Stimulated activated CD8-positive, alpha-beta memory T cell treated with anti-CD3 and anti-CD28 coated beads, Interleukin-7, amount 100 ng/mL, for 1 hour (primary cell): ENCODE data around the gene AGBL4.
A peak's percentile ranks its signal among the peaks of the same experiment; 100 is the strongest.
"Not testable (repeated sequence)": the region's sequence is repeated elsewhere in the genome, so short reads cannot be mapped to it uniquely, and the experiment has no call there.

ENCODE experiments used
- DNase-seq, 2 donors: peaks; one replicate each; pipeline ENCODE4 v3.0.0-alpha.2; 2020; ENCODE audit warnings: low read depth in 2 of 2

The AGBL4 gene

DNA sequence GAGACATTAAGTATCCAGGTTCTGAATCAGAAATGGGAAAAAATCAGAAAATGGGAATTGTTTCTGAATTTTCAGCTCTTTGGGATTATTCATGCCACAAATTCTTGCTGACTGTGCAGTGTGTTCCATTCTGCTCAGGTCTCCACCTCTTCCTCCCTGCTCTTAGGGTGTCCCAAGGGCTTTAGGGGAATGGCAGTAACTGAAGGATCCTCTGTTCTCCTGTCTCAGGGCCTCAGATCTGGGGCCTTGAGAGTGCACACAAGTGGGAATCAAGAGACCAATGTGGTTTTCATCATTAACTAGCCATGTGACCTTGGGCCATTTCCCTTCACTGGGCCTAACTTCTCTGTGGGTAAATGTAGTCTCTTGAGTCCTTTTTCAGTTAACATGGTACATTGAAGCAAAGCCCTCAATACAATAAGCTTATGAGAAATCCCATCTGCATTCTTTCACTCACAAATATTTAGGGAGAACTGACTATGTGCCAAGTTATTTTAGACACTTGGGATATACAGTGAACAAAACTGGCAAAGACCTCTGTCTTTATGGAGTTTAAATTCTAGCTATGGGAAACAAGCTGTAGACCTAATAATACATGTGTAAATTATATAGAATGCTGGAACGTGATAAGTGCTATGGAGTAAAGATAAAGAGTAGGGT lies 1476.1 kb downstream of the AGBL4 start:
- DNase-seq: no peak

GRCh38 chr1:48543854-48544253 lies 1479.9 kb downstream of the AGBL4 start:
- no peak for DNase-seq

- DNase-seq: no peak
These were observed 1483.2 kb downstream of the AGBL4 start for GRCh38 chr1:48540587-48540986.

GRCh38 chr1:48536477-48536876 lies 1487.3 kb downstream of the AGBL4 start:
- no peak for DNase-seq

DNA sequence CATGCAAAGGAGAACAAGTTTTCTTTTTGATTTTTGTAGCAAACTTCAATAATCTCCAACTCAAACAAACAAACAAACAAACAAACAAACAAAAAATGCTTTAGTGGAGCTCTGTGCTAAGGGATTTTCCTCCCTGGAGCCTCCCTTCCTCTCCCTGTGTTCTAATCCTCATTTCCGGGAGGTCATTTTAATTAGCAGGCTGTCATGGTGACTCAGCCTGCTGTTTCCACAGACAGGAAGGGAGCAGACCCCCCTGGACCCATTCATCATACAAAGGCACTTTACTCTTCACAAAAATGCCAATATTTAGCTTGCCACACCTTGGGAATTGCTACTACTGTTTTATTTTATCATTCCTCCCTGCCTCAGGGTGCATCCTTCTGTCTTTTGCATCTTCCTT lies 1490.8 kb downstream of the AGBL4 start:
- DNase-seq: no peak

DNA sequence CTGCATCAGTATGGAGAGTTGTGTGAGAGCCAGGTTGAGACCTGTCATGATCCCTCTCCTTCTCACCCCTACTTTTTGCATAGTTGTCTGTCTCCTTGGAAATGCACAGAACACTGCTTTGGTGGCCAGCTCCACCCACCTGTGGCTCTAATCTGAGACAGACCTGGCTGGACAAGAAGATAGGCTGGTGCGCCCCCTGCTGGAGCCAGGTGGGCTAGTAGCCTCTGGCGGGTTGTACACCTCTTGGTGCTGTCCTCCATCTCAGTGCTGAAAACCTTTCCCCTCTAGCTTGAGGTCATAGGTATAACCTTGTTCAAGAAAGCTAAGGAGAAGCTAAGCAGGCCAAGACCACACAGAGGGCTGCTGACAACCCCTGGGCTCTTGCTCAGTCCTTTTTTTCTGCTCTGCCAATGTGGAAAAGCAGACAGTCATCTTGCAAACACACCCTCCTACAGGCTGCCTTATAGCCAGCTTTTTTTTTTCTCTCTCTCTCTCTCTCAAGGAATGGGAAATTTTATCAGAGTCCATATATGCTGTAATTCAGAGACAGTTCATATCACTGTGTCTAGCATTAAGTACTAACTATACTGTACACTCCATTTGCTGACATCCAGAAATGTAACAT lies 1492.9 kb downstream of the AGBL4 start:
- no peak for DNase-seq

DNA sequence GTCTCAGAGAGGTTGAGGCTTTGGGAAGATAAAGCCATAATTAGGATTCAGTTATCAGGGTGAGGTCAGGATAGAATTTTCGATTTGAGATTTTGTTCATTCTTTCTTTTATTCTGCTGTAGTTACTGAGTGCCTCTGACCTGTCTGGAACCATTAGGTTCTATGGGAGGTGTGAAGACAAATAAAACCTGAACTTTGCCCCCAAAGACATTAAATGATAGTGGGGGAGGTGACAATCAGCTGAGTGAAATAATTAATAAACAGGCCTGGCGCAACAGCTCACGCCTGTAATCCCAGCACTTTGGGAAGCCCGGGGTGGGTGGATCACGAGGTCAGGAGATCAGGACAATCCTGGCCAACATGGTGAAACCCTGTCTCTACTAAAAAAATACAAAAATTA lies 1496.7 kb downstream of the AGBL4 start:
- DNase-seq: no peak

GRCh38 chr1:48526008-48526710 lies 1497.6 kb downstream of the AGBL4 start:
- DNase-seq: no peak

- DNase-seq: no peak
These were observed 1498.8 kb downstream of the AGBL4 start for GRCh38 chr1:48524892-48525467.

GRCh38 chr1:48523558-48523957 lies 1500.2 kb downstream of the AGBL4 start:
- DNase-seq: no peak

GRCh38 chr1:48519896-48520295 lies 1503.9 kb downstream of the AGBL4 start:
- not testable (repeated sequence) for DNase-seq

- DNase-seq: no peak
These were observed 1516.9 kb downstream of the AGBL4 start for GRCh38 chr1:48506870-48507269.

DNA sequence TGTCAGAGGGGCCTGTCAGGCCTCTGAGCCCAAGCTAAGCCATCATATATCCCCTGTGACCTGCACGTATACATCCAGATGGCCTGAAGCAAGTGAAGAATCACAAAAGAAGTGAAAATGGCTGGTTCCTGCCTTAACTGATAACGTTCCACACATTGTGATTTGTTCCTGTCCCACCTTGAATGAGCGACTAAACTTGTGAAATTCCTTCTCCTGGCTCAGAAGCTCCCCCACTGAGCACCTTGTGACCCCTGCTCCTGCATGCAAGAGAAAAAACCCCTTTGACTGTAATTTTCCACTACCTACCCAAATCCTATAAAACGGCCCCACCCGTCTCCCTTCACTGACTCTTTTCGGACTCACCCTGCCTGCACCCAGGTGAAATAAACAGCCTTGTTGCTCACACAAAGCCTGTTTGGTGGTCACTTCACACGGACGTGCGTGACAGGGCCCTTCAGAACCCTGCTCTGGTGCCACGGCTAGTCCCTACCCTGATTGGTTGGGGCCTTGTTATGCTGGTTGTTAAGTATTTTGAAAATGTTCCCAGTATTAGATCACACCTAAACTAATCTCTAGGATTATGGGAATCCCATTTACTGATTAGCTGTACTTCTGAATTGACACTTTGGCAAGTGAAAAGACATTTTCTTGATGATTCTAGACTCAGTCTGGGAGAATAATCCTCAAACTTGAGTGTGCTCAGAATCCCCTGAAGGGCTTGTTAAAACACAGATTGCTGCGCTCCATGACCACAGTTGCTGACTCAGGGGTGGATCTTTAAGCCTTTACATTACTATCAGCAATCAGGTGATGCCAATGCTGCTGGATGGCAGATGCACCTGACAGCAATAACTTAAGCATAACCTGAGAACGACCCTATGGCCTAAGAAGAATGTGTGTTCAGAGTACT lies 1523.0 kb downstream of the AGBL4 start:
- no peak for DNase-seq

DNA sequence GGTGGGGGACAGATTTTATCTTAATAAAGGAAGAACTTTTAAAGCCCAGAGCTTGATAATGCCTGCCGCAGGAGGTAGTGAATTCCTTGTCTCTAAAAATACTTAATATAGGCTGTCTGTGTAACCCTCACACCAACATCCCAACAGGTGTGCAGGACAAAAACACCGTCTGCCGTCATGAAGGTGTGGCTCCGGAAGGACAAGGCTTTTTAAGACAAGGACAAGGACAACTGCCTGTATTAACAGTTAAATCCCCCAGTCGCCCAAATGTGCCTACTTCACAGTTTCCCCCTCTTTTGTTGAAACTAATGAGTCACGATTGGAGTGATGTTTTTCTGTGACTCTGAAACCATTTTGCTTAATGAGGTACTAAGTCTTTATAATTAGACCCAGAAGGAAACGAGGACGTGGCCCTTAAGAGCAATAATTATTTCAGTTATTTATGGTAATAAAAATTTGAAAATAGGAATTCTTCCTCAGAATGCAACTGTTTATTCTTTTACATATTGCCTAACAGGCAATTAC lies 1524.5 kb downstream of the AGBL4 start:
- no peak for DNase-seq

DNA sequence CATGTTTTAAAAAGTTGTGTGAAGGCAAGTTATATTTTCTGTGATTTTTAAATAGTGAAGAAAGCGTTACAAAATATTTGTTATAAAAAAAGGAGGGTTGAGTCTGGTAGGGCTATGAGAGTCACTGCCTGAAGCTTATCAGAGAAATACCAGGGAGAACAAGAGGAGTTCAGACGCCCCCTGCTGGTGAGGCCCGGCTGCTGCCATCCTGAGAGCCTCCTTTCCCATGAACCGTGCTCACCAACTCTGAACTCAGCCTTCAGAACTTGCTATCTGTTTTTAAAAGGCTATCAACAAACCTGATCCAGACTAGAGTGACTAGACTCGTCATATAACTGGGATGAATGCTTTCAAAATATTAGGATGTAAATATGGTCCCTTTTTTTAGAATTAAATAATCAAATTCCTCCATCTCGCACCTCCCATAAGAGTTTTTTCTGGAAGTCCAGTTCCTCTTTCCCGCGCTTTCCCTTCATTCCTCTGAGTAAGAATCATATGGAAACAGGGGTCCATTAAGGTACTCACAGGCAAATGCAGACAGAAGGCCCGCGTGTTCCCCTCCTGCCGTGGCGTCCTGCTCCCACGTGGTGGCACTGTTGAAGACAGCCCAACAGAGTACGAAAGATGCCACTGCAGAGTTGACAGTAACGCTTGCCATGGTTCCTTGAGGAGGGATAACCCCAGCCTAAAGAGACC lies 1525.5 kb downstream of the AGBL4 start:
- peak; percentile 24 to 51 for DNase-seq

DNA sequence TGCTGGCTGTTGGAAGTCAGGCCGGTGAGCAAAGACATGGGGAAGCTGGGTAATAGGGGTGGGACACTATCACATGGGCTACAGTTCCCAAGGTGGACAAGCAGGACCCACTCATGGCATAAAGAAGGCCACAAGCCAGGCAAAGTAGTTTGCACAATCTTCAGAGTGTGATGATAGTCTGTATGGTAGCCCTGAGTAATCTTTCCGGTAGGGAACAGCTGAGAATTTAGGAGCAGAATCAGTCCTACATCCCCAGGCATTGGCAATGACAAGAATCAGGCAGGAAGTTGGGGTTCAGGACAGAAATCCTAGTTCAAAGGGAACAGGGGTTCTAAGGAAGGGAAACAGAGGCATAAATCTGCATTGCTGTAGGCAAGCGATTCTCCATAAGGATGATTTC lies 1527.8 kb downstream of the AGBL4 start:
- DNase-seq: no peak

GRCh38 chr1:48495166-48495565 lies 1528.6 kb downstream of the AGBL4 start:
- DNase-seq: no peak

- no peak for DNase-seq
These were observed 1529.6 kb downstream of the AGBL4 start for GRCh38 chr1:48493970-48494769.

- no peak for DNase-seq
These were observed 1530.7 kb downstream of the AGBL4 start for GRCh38 chr1:48493041-48493440.

DNA sequence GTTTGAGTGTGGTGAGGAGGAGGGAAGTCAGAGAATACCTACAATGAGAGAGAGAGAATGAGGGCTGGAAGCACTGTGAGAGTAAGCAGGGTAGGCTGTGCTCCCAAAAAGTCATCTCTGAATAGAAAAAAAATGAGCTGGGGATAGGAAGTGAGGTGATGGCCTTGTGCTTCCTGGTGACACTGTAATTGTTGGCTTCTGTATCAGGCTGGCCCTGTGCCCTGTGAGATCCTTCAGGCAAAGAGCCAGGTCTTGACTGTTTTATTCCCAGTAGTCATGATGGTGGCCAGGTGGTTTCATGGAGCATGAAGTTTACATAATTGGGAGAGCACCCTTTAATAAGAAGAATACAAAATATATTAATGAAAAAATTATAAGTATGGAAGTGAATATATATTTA lies 1531.4 kb downstream of the AGBL4 start:
- DNase-seq: no peak
